Nephron progenitor cell (in vitro differentiated cells): ENCODE results near the gene SND1.

Experiments used
- DNase-seq: peaks from one replicate; pipeline ENCODE4 v3.0.0; 2021
- H3K27ac Mint-ChIP-seq: 2 replicates; pipeline ENCODE4 v1.8.0; 2021; ENCODE audit warnings: mild to moderate bottlenecking, moderate library complexity, mixed read lengths
- H3K27me3 Mint-ChIP-seq: 2 replicates; pipeline ENCODE4 v1.8.0; 2021; ENCODE audit warnings: mild to moderate bottlenecking, low read depth, mixed read lengths; ENCODE audit not compliant: poor library complexity
- H3K36me3 Mint-ChIP-seq: 2 replicates; pipeline ENCODE4 v1.8.0; 2021; ENCODE audit warnings: low read depth, mixed read lengths
- H3K4me1 Mint-ChIP-seq: 2 replicates; pipeline ENCODE4 v1.8.0; 2021; ENCODE audit warnings: mixed read lengths
- H3K4me3 Mint-ChIP-seq: 2 replicates; pipeline ENCODE4 v1.8.0; 2021; ENCODE audit warnings: mild to moderate bottlenecking, moderate library complexity, mixed read lengths
- H3K9me3 Mint-ChIP-seq: 2 replicates; pipeline ENCODE4 v1.8.0; 2021; ENCODE audit warnings: mild to moderate bottlenecking, moderate library complexity, mixed read lengths
- TF ChIP-seq, protein P1 (sequence below): fragments of 200-600 bp; sonication (generic); IDR thresholded peaks from 2 replicates; pipeline ENCODE4 v1.5.0; 2021; ENCODE audit warnings: antibody characterized with exemption

SND1 gene

DNA sequence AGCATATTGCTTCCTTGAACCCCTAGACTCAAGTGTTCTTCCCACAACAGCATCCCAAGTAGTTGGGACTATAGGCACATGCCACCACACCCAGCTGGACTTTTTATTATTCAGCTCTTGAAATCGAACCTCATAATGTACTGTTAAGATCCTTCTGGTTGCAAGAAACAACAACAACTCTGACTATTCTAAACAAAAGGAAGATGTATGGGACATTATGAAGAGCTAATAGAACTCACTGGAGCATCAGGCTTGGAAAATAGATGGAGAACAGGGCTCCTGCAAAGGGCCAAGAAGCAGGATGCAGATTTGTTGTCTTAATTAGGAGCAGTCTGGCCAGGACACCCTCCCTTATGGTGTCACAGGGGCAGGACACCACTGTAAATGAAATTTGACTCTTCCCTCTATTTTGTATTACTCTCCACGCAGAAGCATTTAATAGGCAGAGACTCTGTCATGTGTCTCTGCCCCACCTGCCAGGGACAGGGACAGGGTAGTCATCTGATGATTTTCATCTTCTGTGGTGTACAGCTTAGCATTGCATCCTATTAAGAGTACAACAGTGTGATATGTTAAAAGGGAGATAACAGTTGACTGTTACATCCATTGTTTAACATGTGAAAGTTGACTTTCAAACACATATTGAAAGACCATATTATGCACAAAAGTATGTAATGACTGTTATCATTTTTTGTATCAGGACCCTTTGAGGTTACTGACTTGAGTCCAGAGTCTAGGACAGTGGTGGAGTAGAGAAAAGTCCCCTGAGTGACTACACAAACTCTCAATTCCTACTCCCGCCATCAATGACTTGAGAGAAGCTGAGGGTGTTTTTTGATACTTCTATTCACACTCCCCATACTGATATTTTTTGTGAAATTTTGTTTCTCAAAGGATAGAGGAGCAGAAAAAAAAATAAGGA, 222.0 kb downstream of the SND1 start:
- peaks cover 5% of the 10 kb centered on the region for H3K27me3 Mint-ChIP-seq
- H3K36me3 Mint-ChIP-seq: no peaks in the 10 kb centered on the region
- DNase-seq: no peak
- TF ChIP-seq, protein P1, sequence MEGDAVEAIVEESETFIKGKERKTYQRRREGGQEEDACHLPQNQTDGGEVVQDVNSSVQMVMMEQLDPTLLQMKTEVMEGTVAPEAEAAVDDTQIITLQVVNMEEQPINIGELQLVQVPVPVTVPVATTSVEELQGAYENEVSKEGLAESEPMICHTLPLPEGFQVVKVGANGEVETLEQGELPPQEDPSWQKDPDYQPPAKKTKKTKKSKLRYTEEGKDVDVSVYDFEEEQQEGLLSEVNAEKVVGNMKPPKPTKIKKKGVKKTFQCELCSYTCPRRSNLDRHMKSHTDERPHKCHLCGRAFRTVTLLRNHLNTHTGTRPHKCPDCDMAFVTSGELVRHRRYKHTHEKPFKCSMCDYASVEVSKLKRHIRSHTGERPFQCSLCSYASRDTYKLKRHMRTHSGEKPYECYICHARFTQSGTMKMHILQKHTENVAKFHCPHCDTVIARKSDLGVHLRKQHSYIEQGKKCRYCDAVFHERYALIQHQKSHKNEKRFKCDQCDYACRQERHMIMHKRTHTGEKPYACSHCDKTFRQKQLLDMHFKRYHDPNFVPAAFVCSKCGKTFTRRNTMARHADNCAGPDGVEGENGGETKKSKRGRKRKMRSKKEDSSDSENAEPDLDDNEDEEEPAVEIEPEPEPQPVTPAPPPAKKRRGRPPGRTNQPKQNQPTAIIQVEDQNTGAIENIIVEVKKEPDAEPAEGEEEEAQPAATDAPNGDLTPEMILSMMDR: no peak
- H3K27ac Mint-ChIP-seq: no peak overlapping the region
- H3K4me3 Mint-ChIP-seq: no peak overlapping the region
- H3K4me1 Mint-ChIP-seq: peaks cover 6% of the 10 kb centered on the region
- no peaks in the 10 kb centered on the region for H3K9me3 Mint-ChIP-seq

DNA sequence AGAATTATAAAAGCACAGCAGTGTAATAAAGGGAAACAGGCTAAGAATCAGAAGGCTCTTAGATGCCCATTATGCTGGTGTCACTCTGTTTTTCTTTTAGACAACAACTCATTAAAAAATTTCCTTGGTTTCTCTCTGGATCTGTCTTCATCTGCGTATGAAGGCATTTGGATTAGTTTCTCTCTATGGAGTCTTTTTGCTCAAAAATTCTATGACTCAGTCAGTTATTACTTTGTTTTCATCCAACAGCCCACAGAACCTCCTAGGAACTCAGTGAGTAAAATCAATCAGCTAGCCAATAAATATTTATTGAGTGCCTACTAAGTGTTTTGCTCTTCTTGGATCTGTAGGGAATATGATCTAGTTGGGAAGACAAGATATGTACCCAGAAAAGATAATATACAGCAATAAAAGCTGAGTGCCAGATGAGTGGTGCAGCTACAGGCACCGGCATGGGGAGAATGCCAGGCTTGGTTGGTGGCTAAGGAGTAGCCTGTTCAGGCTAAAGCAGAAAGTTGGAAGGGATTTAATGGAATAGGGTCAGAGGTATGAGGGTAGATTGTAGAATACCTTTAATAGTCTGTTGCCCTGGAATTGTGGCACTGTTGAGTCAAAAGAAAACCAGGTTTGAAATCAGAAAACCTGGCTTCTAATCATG, 223.1 kb downstream of the SND1 start:
- Mint-ChIP-seq H3K27me3 (peaks cover 5% of the 10 kb centered on the region), H3K27ac (no peak overlapping the region), H3K9me3 (no peaks in the 10 kb centered on the region), H3K4me1 (peaks cover 6% of the 10 kb centered on the region), H3K36me3 (no peaks in the 10 kb centered on the region), H3K4me3 (no peak overlapping the region)
- TF ChIP-seq, protein P1: no peak
- DNase-seq: no peak

DNA sequence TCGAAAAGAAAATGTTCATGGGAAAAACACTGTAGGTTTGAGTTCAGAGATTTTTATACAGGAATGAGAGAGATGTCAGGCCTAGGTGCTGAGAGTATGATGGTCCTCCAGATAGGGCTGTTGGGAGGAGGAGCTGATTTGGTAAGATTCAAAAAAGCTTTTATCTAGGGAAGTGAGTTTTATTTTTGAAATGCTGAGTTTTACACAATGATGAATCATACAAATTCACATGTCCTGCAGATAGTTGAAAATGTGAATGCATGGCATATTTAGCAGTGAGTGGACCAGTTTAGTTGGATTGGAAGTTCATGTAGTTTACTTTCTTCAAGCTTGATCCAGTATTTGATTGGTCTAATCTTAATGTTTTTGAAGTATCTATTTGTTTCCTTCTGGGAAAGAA, 224.4 kb downstream of the SND1 start:
- H3K4me3 Mint-ChIP-seq: no peak overlapping the region
- H3K27me3 Mint-ChIP-seq: peaks cover 5% of the 10 kb centered on the region
- H3K9me3 Mint-ChIP-seq: no peaks in the 10 kb centered on the region
- TF ChIP-seq, protein P1: no peak
- no peak for DNase-seq
- H3K36me3 Mint-ChIP-seq: no peaks in the 10 kb centered on the region
- no peak overlapping the region for H3K27ac Mint-ChIP-seq
- peaks cover 18% of the 10 kb centered on the region for H3K4me1 Mint-ChIP-seq

DNA sequence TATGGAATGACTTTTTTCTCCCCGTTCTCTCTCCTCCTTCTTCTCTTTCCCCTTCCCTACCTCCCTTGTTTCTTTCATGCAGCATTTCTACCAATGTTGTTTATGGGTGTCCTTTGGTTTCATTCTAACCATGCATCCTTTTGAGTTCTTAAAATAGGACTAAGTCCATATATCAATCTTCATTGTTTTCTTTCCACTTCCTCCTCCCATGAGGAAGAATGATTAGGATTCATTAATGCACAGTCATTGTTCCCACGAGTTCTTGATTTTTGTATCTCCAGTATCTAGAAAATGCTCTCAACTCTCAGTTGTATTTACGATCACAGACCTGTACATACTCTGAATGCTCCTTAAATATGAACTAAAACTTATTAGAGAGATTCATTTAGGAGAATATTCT, 226.0 kb downstream of the SND1 start:
- TF ChIP-seq, protein P1: no peak
- H3K9me3 Mint-ChIP-seq: no peaks in the 10 kb centered on the region
- H3K36me3 Mint-ChIP-seq: no peaks in the 10 kb centered on the region
- peaks cover 5% of the 10 kb centered on the region for H3K27me3 Mint-ChIP-seq
- no peak for DNase-seq
- H3K4me1 Mint-ChIP-seq: peaks cover 26% of the 10 kb centered on the region
- no peak overlapping the region for H3K4me3 Mint-ChIP-seq
- no peak overlapping the region for H3K27ac Mint-ChIP-seq

DNA sequence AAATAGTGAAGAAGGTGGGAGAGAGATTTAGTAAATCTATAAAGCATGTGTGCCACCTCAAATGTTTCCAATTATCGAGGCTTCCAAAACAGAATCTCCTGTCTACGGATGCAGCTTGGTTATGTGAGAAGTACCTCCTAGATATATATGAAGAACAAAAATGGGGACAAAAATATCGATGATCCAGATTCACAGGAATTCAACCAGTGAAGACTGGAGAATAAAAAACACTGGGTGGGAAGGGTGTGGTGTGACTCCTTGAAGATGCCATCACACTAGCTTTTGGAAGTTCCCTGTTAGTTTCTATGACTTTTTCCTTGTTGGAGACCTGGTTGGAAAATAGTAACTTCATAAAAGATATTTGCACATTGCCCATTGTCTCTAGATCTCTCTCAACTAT, 226.8 kb downstream of the SND1 start:
- no peak for DNase-seq
- TF ChIP-seq, protein P1: no peak
- no peak overlapping the region for H3K4me3 Mint-ChIP-seq
- H3K9me3 Mint-ChIP-seq: no peaks in the 10 kb centered on the region
- H3K36me3 Mint-ChIP-seq: peaks cover 4% of the 10 kb centered on the region
- H3K27ac Mint-ChIP-seq: no peak overlapping the region
- peaks cover 27% of the 10 kb centered on the region for H3K4me1 Mint-ChIP-seq
- peaks cover 1% of the 10 kb centered on the region for H3K27me3 Mint-ChIP-seq
